HG03039 (cell line): ENCODE results near the gene MEG3.
"Not testable (repeated sequence)": the region's sequence is repeated elsewhere in the genome, so short reads cannot be mapped to it uniquely, and the experiment has no call there.

Source experiments
- ATAC-seq: cut with Tn5 transposase; IDR thresholded peaks from one replicate; pipeline ENCODE4 v1.9.1; 2021; ENCODE audit warnings: mild to moderate bottlenecking, moderate library complexity; ENCODE audit not compliant: unreplicated experiment

The MEG3 gene

DNA sequence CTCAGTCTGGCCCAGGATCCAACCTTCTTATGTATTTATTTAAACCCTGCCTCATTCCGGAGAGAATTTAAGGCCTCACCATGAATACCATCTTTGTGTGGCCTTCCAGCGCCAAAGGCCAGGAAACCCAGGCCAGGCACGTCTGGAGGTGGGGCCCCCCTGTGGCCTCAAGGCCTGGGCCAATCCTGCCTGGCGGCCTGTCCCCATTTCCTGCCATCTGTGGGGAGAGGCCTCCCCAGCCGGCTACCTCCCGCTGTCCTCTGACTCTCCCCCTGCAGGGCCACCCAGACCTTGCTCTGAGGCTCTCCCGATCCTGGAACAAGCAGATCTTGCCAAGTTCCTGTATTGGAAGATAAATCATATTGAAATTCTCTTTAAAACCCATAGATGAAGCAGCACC is 37.4 kb upstream of the MEG3 start:
- no peak for ATAC-seq

- no peak for ATAC-seq
Measured at GRCh38 chr14:100788942-100789341, 37.0 kb upstream of the MEG3 start.

- ATAC-seq, result no peak
Measured at GRCh38 chr14:100789460-100790417, 36.2 kb upstream of the MEG3 start.

- no peak for ATAC-seq
Measured at GRCh38 chr14:100790502-100791347, 35.2 kb upstream of the MEG3 start.

GRCh38 chr14:100791348-100791735 is 34.6 kb upstream of the MEG3 start:
- ATAC-seq, result no peak

DNA sequence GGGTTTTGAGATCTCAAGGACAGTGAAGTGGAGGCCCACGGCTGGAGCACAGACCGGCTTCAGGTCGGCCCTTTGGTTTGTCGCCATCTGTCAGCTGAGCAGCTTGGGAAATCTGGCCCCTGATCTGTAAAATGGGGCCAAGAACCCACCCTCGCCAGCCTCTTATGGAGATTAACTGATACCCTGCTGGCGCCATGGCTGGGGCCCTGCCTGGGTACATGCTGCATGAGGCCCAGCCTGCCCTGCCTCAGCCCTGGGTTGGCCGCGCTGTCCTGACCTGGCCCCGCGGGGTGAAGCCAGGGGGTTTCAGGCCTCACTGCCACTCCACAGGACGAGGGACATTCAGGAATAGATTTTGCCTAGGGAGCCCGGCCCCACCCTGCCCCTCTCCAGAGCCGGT is 33.9 kb upstream of the MEG3 start:
- ATAC-seq, result no peak

DNA sequence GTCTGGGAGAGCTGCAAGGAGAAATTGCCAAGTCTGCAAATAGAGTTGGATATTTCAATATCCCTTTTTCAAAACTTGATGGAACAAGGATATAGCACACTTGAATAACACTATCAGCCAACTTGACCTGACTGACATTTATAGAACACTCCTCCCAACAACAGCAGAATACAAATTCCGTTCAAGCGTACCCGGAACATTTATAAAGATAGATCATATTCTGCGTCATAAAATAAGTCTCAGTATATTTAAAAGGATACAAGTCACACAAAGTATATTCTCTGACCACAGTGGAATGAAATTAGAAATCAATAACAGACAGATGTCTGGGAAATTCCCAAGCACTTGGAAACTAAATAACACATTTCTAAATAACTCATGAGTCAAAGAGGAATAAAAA is 29.0 kb upstream of the MEG3 start:
- no peak for ATAC-seq

DNA sequence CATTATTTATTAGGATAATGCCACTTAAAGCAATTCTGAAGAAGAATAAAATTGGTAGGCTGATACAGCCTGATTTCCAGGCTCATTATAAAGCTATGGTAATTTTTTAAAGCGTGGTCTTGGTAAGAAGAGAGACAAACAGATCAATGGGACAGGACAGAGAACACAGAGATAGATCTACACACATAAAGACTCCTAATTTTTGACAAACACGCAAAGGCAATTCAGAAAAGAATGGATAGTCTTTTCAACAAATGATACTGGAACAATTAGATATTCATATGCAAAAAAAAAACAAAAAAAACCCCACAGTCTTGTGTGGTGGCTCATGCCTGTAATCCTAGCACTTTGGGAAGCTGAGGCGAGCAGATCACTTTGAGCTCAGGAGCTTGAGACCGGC is 25.9 kb upstream of the MEG3 start:
- no peak for ATAC-seq

DNA sequence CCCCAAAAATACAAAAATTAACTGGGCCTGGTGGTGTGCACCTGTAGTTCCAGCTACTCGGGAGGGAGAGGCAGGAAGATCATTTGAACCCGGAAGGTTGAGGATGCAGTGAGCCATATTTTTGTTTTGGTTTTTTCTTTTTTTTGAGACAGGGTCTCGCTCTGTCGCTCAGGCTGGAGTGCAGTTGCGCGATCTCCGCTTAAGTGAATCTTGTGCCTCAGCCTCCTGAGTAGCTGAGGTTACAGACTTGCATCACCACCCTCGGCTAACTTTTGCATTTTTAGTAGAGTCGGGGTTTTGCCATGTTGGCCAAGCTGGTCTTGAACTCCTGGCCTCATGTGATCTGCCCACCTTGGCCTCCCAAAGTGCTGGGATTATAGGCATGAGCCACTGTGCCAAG is 24.5 kb upstream of the MEG3 start:
- not testable (repeated sequence) for ATAC-seq

- ATAC-seq, result no peak
Measured at GRCh38 chr14:100802179-100802578, 23.7 kb upstream of the MEG3 start.

- no peak for ATAC-seq
Measured at GRCh38 chr14:100802766-100803165, 23.2 kb upstream of the MEG3 start.

DNA sequence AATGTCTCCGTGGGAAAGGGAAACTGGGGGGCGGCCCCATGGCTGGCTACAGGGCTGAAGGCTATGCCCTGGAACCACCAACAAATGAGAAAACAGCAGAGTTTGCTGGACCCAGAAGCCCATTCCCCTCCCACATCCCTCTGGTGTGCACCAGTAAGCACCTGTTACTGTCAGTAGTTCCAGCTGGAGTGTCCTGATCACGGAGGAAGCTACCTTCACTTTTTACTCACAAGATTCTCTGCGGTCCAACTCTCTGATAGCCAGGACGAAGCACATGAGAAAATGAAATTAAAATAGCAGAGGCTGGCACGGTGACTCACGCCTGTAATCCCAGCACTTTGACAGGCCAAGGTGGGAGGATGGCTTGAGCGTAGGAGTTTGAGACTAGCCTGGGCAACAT is 22.7 kb upstream of the MEG3 start:
- no peak for ATAC-seq

GRCh38 chr14:100803676-100804075 is 22.2 kb upstream of the MEG3 start:
- no peak for ATAC-seq

DNA sequence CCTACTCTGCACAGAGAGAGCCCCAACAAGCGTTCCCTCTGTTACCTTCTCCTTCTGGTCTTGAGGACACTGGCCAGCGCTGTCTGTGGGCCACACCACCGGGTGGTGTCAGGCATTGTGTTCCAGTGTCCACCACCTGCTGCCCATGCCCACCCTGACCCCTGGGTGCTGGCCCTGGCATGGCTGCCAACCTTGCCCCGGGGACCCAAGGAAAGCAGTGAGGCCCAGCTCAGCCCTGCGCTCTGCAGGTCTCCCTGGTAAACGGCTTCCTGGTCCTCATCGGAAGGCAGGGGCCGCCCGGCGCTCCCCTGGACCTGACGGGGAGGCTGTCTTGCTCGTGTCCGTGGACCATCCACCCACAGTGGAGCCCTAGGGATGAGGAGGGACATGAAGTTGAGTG is 21.8 kb upstream of the MEG3 start:
- ATAC-seq, result no peak

DNA sequence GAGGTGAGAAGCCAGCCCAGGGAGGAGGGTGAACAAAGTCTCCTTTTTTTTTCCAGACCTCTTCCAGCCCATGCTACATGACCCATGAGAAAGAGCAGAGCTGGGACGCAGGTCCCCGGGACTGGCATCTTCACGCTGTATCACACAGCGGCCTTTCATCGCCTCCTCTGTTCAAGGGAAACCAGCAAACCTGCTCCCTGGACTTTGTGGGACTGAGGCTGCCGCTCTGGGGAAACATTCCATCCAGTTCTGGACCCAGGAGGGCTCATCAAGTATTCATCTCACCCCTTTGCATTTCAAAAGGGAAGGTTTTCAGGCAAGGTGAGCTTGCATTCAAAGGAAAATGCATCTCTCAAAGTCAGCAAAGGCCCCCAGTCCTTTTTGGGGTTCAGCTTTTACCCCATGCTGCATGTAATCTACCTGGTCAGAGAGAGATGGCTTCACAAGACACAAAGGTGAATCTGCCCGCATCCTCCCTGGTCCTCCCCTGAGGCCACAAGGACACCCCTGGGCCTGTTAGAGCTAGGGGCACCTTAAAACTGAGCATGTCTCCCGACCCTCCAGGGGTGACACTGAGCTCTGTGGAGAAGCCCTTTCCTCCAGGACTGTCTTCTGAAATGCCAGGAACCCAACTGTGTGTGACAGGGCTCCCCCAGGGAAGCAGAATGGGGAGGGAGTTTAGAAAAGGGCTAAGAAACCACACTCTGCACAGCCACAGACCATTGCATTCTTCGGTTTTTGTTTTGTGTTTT is 21.2 kb upstream of the MEG3 start:
- ATAC-seq, result no peak

DNA sequence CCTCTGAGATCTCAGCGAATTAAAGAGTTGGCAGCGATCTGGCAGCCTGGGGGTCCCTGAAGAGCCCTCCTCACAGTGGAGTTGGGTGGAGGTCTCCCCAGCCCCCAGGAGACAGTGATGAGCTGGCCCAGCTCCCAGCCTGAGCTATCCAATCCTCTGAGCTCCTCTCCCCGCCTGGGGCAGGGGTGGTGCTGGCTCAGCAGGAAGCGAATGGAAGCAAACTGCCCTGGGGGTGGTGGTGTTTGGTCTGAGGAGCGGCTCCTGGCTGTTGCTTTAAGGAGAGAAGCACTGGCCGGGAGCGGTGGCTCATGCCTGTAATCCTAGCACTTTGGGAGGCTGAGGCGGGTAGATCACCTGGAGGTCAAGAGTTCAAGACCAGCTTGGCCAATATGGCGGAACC is 19.5 kb upstream of the MEG3 start:
- ATAC-seq, result no peak

- ATAC-seq, result no peak
Measured at GRCh38 chr14:100807496-100807895, 18.4 kb upstream of the MEG3 start.

DNA sequence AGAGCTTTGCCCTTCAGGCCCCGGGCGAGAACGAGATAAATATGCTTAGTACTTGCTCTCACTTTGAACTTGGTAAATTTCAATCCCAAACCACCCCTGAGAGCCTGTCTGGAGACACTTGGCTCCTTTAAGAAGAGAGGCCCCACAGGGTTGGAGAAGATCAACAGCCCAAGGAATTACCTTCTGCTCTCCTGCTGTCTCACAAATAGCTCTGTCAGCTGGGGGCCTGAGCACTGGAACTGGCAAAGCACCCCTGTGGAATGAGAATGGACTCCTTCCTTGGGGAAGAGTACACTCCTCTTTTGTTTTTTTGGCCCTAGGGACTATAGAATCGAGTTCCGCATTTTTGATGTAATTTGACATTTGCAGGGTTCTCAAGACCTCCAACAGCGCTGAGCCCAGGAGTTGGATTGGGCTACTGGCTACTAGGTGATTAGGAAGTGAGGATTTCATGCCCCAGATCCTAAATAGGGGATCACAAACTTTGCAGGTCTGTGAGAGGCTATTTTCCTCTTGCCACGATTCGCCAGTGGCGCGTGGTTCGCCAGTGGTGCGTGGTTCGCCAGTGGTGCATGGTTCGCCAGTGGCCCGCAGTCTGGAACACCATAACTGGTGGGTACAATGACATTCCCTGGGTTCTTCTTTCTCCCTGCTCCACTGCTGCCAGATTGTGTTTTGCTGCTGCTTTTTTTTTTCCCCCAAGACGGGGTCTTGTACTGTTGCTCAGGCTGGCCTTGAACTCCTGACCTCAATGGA is 17.8 kb upstream of the MEG3 start:
- no peak for ATAC-seq

DNA sequence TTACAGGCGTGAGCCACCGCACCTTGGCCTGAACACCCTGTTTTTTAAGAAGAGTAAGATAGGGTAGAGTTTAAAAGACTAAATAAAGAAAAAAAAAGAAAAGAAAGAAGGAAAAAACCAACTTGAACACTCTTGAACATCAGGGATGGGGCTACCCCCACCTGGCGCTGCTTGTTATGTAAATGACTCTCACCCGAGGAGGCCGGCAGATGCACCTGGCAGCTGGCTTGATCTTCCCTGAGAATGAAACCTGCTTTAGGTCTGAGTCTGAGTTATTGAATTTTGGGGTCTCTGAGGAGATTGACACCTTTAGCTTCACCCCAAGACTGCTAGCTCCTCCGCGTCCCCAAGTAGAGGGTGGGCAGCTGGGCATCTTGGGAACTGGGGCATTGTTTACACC is 15.5 kb upstream of the MEG3 start:
- no peak for ATAC-seq

GRCh38 chr14:100810861-100811461 is 15.0 kb upstream of the MEG3 start:
- no peak for ATAC-seq
